GM12878 (cell line): Measurements from ENCODE around the gene PCDHGA8. TPM values are rescaled to one million over a fixed set of nuclear protein-coding genes. Genes with fewer than 3 reads are reported as not detected.

Experiments
- ATAC-seq: fragments of 200-7000 bp; cut with Tn5 transposase; 3 replicates; pipeline ENCODE4 v1.9.1; 2020; ENCODE audit warnings: mild to moderate bottlenecking, moderate library complexity
- BruUV-seq: library from RNA; stranded (reverse); fragments of 400-500 nt; replicated peaks from 2 replicates; lab custom pipeline; 2021; lab: Mats Ljungman, UMichigan
- CTCF ChIA-PET: fragments of 300-600 bp; sonication (Branson Sonifier 250); formaldehyde crosslinking; extraction: SDS; loops from one replicate; lab custom pipeline; 2021; ENCODE audit warnings: inconsistent platforms; lab: Yijun Ruan, JAX
- POLR2A ChIA-PET: fragments of 350-600 bp; formaldehyde crosslinking; extraction: SDS; loops from one replicate; lab custom pipeline; 2021; ENCODE audit warnings: inconsistent platforms; lab: Charles Lee
- RAD21 ChIA-PET: fragments of 300-600 bp; sonication (Branson Sonifier 250); formaldehyde crosslinking; loops from one replicate; lab custom pipeline; 2023; ENCODE audit warnings: antibody characterized with exemption; ENCODE audit not compliant: unreplicated experiment; lab: Charles Lee
- SMC1A ChIA-PET: fragments of 300-600 bp; sonication (Branson Sonifier 250); formaldehyde crosslinking; loops from one replicate; lab custom pipeline; 2023; ENCODE audit not compliant: unreplicated experiment, uncharacterized antibody; lab: Charles Lee
- DNase-seq: peaks from one replicate; pipeline ENCODE4 v3.0.0-alpha.2; 2011; ENCODE audit warnings: low read depth, low spot score
- FAIRE-seq: peaks from 3 replicates; lab custom pipeline; 2011; peaks lifted over from hg19 to GRCh38; lab: Jason Lieb, UNC
- H2AFZ ChIP-seq: 2 replicates; pipeline ENCODE4 v1.6.0; 2011; ENCODE audit warnings: low read depth, low read length, control low read depth; ENCODE audit not compliant: control insufficient read depth
- H3K27ac ChIP-seq: 2 replicates; pipeline ENCODE4 v1.5.1; 2011; ENCODE audit warnings: control low read depth; ENCODE audit not compliant: control insufficient read depth, insufficient read depth
- H3K27me3 ChIP-seq, 2 experiments: replicated peaks in 1 of 2; 2 replicates each; pipeline versions ENCODE4 v1.6.0 to v1.6.1; 2011; ENCODE audit warnings: low read length in 1 of 2; ENCODE audit not compliant: control insufficient read depth in 2 of 2, insufficient read depth in 2 of 2
- H3K36me3 ChIP-seq, 2 experiments: 2 replicates each; pipeline ENCODE4 v1.5.1; 2011; ENCODE audit warnings: low read length in 1 of 2; ENCODE audit not compliant: control insufficient read depth in 2 of 2, insufficient read depth in 2 of 2
- H3K4me1 ChIP-seq: 2 replicates; pipeline ENCODE4 v1.6.1; 2011; ENCODE audit warnings: mild to moderate bottlenecking, low read length, moderate library complexity, mixed read lengths; ENCODE audit not compliant: control insufficient read depth, insufficient read depth
- H3K4me2 ChIP-seq: 2 replicates; pipeline ENCODE4 v1.6.0; 2011; ENCODE audit warnings: control low read depth; ENCODE audit not compliant: control insufficient read depth, insufficient read depth
- H3K4me3 ChIP-seq: fragments of 200-600 bp; sonication (generic); 2 replicates; pipeline ENCODE4 v1.5.1; 2016
- H3K79me2 ChIP-seq: 2 replicates; pipeline ENCODE4 v1.6.0; 2011; ENCODE audit warnings: low read length; ENCODE audit not compliant: control insufficient read depth, insufficient read depth
- H3K9ac ChIP-seq: 2 replicates; pipeline ENCODE4 v1.8.0; 2011; ENCODE audit warnings: low read length, control low read depth, mixed read lengths; ENCODE audit not compliant: control insufficient read depth, insufficient read depth
- H3K9me3 ChIP-seq: replicated peaks from 3 replicates; pipeline ENCODE4 v1.5.1; 2011; ENCODE audit warnings: mild to moderate bottlenecking, low read length; ENCODE audit not compliant: control insufficient read depth, insufficient read depth
- H4K20me1 ChIP-seq: 2 replicates; pipeline ENCODE4 v1.6.0; 2011; ENCODE audit not compliant: control insufficient read depth, insufficient read depth
- GATAD2B ChIP-seq: fragments of 450-650 bp; conservative IDR thresholded peaks from 2 replicates; pipeline ENCODE4 v1.6.1; 2017; ENCODE audit warnings: low read depth, mild to moderate bottlenecking, moderate library complexity
- MXI1 ChIP-seq: fragments of 150-350 bp; IDR thresholded peaks from 2 replicates; pipeline ENCODE4 v1.6.1; 2011; ENCODE audit warnings: low read depth, mild to moderate bottlenecking, inconsistent platforms, low read length, improper control_type of control experiment
- NFYB ChIP-seq: IDR thresholded peaks from 2 replicates; pipeline ENCODE4 v1.6.1; 2011; ENCODE audit warnings: low read depth, mild to moderate bottlenecking, low read length, improper control_type of control experiment, moderate library complexity; ENCODE audit not compliant: insufficient read depth
- TAF1 ChIP-seq: IDR thresholded peaks from 2 replicates; pipeline ENCODE4 v1.6.1; 2011; ENCODE audit warnings: mild to moderate bottlenecking, low read depth, low read length, borderline replicate concordance
- ZSCAN29 ChIP-seq: fragments of 450-650 bp; IDR thresholded peaks from 2 replicates; pipeline ENCODE4 v1.6.1; 2017; ENCODE audit warnings: mild to moderate bottlenecking, moderate library complexity
- WGBS: methylation state at CpG from one replicate; pipeline ENCODE4 v1.1.6; 2016; ENCODE audit warnings: low lambda C conversion rate; ENCODE audit not compliant: insufficient replicate concordance, insufficient coverage; ENCODE audit errors: missing lambda C conversion rate; 5-methylcytosine and 5-hydroxymethylcytosine counted together
- in situ Hi-C: fragments of 300-500 bp; cut with MboI; formaldehyde crosslinking; loops from 9 replicates; pipeline ENCODE4 v1.14.3; 2018; ENCODE audit warnings: mixed read lengths
- intact Hi-C: fragments of 100-400 bp; cut with micrococcal nuclease; formaldehyde crosslinking; loops from one replicate; pipeline ENCODE4 v1.14.2; 2022; ENCODE audit not compliant: unreplicated experiment
- polyA plus RNA-seq, 11 experiments: library from polyadenylated mRNA; depleted of rRNA in 4 of 11; unstranded in 6 of 11; stranded (reverse) in 5 of 11; fragments of >200 nt; fragmentation: Nextera tagmentation in 4 of 11; fragmentation: Illumina TruSeq in 1 of 11; extraction: Ambion mirVana in 4 of 11; extraction: Trizol in 1 of 11; gene quantifications; 1 replicate in 1 of 11; 2 replicates in 10 of 11; pipeline versions ENCODE4 v1.2.1 to v1.2.3, GENCODE V29; 2011 to 2016; ENCODE audit warnings: inconsistent platforms in 2 of 11, missing spikeins in 2 of 11, low read depth in 1 of 11
- total RNA-seq, 4 experiments: library from RNA; depleted of rRNA in 3 of 4; stranded (reverse); fragments of >200 nt in 3 of 4; fragmentation: Illumina TruSeq in 1 of 4; extraction: Trizol in 1 of 4; gene quantifications; 2 replicates each; pipeline versions ENCODE4 v1.2.1 to v1.2.3, GENCODE V29; 2013 to 2021
- TF ChIP-seq, protein P1 (sequence below): fragments of 450-650 bp; IDR thresholded peaks from 2 replicates; pipeline ENCODE4 v1.6.1; 2017; ENCODE audit warnings: borderline replicate concordance

PCDHGA8 gene
- total and polyA plus RNA-seq, 10 of the 15 experiments (the other 5 are each of a cell fraction or from before 2014, with no cell fraction given): 0.01 to 0.04 TPM; not detected in 8

DNA sequence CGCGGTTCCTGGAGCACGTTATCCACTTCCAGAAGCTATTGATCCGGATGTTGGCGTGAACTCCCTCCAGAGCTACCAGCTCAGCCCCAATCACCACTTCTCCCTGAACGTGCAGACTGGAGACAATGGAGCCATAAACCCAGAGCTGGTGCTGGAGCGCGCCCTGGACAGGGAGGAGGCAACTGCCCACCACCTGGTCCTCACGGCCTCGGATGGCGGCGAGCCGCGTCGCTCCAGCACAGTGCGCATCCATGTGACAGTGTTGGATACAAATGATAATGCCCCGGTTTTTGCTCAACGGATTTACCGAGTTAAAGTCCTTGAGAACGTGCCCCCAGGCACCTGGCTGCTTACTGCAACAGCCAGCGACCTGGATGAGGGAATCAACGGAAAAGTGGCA is 11.0 kb downstream of the PCDHGA8 start:
- no peak overlapping the region for H3K4me2 ChIP-seq
- no peaks in the 10 kb centered on the region for H3K79me2 ChIP-seq
- FAIRE-seq: no peak
- CTCF ChIA-PET: interaction anchor here (0.6 to 1.7 kb wide), 6 partner anchors 9 to 736 kb away, joined by 3 to 8 read pairs (median 3); partner anchors contain the start of genes PCDHGA10 and PCDHGA12
- intact Hi-C loops (no loop called here), in situ Hi-C loops (no loop called here)
- no TSS peak for BruUV-seq
- 74% methylated on average over 22 of the region's 22 CpGs for WGBS
- no peak overlapping the region for H2AFZ ChIP-seq
- no peaks in the 10 kb centered on the region for H3K27me3 ChIP-seq
- no peak for DNase-seq
- H3K4me3 ChIP-seq: no peak overlapping the region
- H4K20me1 ChIP-seq: no peaks in the 10 kb centered on the region
- no peak overlapping the region for H3K27ac ChIP-seq
- ATAC-seq: no peak
- H3K36me3 ChIP-seq: no peaks in the 10 kb centered on the region
- POLR2A ChIA-PET: no interaction called here
- no peaks in the 10 kb centered on the region for H3K4me1 ChIP-seq
- TF ChIP-seq GATAD2B (no peak), ZSCAN29 (no peak), NFYB (no peak), MXI1 (no peak), TAF1 (no peak)
- TF ChIP-seq, protein P1, sequence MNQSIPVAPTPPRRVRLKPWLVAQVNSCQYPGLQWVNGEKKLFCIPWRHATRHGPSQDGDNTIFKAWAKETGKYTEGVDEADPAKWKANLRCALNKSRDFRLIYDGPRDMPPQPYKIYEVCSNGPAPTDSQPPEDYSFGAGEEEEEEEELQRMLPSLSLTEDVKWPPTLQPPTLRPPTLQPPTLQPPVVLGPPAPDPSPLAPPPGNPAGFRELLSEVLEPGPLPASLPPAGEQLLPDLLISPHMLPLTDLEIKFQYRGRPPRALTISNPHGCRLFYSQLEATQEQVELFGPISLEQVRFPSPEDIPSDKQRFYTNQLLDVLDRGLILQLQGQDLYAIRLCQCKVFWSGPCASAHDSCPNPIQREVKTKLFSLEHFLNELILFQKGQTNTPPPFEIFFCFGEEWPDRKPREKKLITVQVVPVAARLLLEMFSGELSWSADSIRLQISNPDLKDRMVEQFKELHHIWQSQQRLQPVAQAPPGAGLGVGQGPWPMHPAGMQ: no peak
- SMC1A ChIA-PET: interaction anchor here (0.7 to 1.4 kb wide), 2 partner anchors 9 to 33 kb away, joined by 3 to 4 read pairs; partner anchors contain the start of genes PCDHGA10 and PCDHGB3
- RAD21 ChIA-PET: no interaction called here
- H3K9ac ChIP-seq: no peak overlapping the region
- H3K9me3 ChIP-seq: peaks cover 21% of the 10 kb centered on the region
